Breast epithelium (tissue), 4 donors: ENCODE data around the gene PDCD1. TPM values are rescaled to one million over a fixed set of nuclear protein-coding genes. Genes with fewer than 3 reads are reported as not detected.

Experiments
- DNase-seq, 2 donors: peaks; one replicate each; pipeline ENCODE4 v3.0.0-alpha.2; 2019; ENCODE audit warnings: low spot score in 2 of 2
- H3K27ac ChIP-seq, 2 donors: fragments of 200-600 bp; sonication (generic) in 1 of 2; one replicate each; pipeline ENCODE4 v1.5.1; 2016 to 2019; ENCODE audit warnings: mild to moderate bottlenecking in 1 of 2
- H3K27me3 ChIP-seq, 2 donors: fragments of 200-600 bp; sonication (generic) in 1 of 2; one replicate each; pipeline versions ENCODE4 v1.5.1 to v1.6.0; 2017 to 2019; ENCODE audit warnings: control low read depth in 1 of 2, mild to moderate bottlenecking in 1 of 2
- H3K36me3 ChIP-seq: fragments of 200-600 bp; one replicate; pipeline ENCODE4 v1.5.1; 2019
- H3K4me1 ChIP-seq, 2 donors: fragments of 200-600 bp; sonication (generic); one replicate each; pipeline ENCODE4 v1.5.1; 2016 to 2019; ENCODE audit warnings: control low read depth in 1 of 2
- H3K4me3 ChIP-seq, 3 donors: fragments of 200-600 bp; sonication (generic); 1 replicate in 2 of 3; 2 replicates in 1 of 3; pipeline ENCODE4 v1.5.1; 2016 to 2019; ENCODE audit warnings: mild to moderate bottlenecking in 3 of 3, moderate library complexity in 2 of 3
- H3K9me3 ChIP-seq, 2 donors: fragments of 200-600 bp; sonication (generic) in 1 of 2; one replicate each; pipeline ENCODE4 v1.5.1; 2016 to 2019; ENCODE audit warnings: control low read depth in 1 of 2
- POLR2A ChIP-seq: fragments of 450-650 bp; IDR thresholded peaks from one replicate; pipeline ENCODE4 v1.6.1; 2016; ENCODE audit warnings: antibody characterized with exemption, mild to moderate bottlenecking, moderate library complexity
- POLR2AphosphoS5 ChIP-seq, 3 donors: sonication (generic); formaldehyde crosslinking; IDR thresholded peaks; one replicate each; pipeline ENCODE4 v1.6.1; 2017; ENCODE audit warnings: antibody characterized with exemption in 3 of 3
- intact Hi-C: fragments of 100-400 bp; cut with DNase I; formaldehyde crosslinking; loops from one replicate; pipeline ENCODE4 v1.15.1; 2023; ENCODE audit warnings: low total_unique reads
- total RNA-seq, 3 donors: library from RNA; depleted of rRNA; stranded (reverse); fragments of >200 nt; gene quantifications; one replicate each; pipeline ENCODE4 v1.1.0, GENCODE V29; 2016
- TF ChIP-seq, protein P1 (sequence below), 3 donors: fragments of 450-650 bp; IDR thresholded peaks; one replicate each; pipeline ENCODE4 v1.5.1; 2016 to 2017; ENCODE audit warnings: antibody characterized with exemption in 3 of 3, mild to moderate bottlenecking in 3 of 3, moderate library complexity in 3 of 3

Gene PDCD1
- total RNA-seq, 3 donors from 2014 or later: 0.16 to 0.88 (median 0.33) TPM

DNA sequence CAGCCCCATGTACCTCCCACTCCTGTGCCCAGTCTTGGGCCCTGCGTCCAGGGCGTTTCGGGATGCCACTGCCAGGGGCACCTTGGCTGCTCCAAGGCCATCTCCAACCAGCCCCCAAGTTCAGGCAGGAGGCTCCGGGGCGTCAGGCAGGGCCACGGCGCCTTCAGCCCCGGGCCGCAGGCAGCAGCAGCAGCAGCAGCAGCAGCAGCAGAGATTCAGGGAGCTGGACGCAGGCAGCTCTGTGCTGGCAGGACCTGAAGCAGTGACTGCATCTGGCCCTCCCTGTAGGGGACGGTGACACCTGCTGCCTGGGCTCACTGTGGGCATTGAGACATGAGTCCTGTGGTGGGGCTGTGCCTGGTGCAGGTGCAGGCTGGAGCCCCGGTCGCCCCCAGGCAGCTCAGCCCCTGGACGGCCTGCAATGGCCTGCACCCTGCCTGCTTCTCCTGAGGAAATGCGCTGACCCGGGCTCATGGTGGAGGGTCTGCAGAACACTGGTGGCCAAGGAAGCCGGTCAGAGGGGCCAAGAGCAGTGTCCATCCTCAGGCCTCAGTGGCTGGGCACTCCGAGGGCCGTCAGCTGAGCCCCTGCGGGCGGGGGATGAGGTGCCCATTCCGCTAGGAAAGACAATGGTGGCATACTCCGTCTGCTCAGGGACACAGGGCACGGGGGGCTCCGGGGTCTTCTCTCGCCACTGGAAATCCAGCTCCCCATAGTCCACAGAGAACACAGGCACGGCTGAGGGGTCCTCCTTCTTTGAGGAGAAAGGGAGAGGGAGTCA is 8.0 kb downstream of the PDCD1 start:
- TF ChIP-seq POLR2AphosphoS5 (IDR thresholded peaks at IDR 0.05): no peak
- no peak for TF ChIP-seq POLR2A
- TF ChIP-seq, protein P1, sequence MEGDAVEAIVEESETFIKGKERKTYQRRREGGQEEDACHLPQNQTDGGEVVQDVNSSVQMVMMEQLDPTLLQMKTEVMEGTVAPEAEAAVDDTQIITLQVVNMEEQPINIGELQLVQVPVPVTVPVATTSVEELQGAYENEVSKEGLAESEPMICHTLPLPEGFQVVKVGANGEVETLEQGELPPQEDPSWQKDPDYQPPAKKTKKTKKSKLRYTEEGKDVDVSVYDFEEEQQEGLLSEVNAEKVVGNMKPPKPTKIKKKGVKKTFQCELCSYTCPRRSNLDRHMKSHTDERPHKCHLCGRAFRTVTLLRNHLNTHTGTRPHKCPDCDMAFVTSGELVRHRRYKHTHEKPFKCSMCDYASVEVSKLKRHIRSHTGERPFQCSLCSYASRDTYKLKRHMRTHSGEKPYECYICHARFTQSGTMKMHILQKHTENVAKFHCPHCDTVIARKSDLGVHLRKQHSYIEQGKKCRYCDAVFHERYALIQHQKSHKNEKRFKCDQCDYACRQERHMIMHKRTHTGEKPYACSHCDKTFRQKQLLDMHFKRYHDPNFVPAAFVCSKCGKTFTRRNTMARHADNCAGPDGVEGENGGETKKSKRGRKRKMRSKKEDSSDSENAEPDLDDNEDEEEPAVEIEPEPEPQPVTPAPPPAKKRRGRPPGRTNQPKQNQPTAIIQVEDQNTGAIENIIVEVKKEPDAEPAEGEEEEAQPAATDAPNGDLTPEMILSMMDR (IDR thresholded peaks at IDR 0.05): no peak
- H3K4me3 ChIP-seq: no peak overlapping the region
- DNase-seq: no peak
- H3K4me1 ChIP-seq: no peaks in the 10 kb centered on the region
- peaks cover 0 to 15% of the 10 kb centered on the region in 2 donors for H3K27me3 ChIP-seq
- H3K27ac ChIP-seq: no peak overlapping the region
- no peaks in the 10 kb centered on the region for H3K36me3 ChIP-seq
- intact Hi-C loops: loop anchor here (5.0 kb wide), 1 partner anchor 213 kb away; the partner anchor contains the start of genes ATG4B and THAP4
- H3K9me3 ChIP-seq: no peaks in the 10 kb centered on the region

DNA sequence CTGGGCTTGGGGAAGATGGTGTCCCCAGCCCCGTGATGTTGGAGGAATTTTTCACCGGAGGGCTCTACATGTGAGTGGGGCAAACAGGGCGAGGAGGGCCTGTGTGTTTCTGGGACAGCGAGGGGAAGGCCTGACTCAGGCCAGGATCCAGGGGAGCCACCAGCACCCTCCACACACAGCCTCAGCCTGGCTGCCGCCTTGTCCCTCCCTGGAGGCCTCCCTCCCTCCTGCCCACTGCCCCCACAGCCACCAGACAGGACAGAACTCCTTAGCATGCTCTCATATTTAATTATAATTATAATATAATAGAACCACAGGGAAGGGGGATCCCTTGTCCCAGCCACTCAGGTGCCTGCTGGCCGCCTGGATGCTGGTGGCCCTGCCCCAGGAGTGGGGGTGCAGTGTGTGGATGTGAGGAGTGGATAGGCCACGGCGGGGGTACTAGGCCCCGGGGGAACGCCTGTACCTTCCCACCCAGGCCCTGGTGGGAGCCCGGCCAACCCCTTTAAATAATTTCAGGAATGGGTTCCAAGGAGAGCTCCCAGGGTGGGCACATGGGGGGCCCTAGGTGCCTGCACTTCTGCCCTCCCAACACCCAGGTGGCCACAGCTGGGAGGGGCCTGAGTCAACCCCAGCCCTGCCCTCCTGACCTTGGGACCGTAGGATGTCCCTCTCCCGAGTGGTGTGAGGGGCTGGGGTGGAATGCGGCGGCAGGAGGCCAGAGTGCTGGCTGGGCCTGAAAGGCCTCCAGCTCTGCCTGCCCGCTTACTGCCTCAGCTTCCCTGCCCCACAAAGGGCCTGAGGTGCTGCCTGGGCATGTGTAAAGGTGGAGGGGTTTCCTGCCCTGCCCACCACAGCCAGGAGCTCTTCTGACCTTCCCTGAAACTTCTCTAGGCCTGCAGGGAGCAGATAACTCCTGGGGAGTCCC is 8.8 kb downstream of the PDCD1 start:
- TF ChIP-seq POLR2A: no peak
- TF ChIP-seq, protein P1 (IDR thresholded peaks at IDR 0.05): no peak
- no peak for TF ChIP-seq POLR2AphosphoS5 (IDR thresholded peaks at IDR 0.05)
- H3K27me3 ChIP-seq: peaks cover 0 to 15% of the 10 kb centered on the region in 2 donors
- H3K27ac ChIP-seq: no peak overlapping the region
- peaks cover 0 to 2% of the 10 kb centered on the region in 2 donors for H3K4me1 ChIP-seq
- no peaks in the 10 kb centered on the region for H3K36me3 ChIP-seq
- H3K4me3 ChIP-seq: no peak overlapping the region
- intact Hi-C loops: loop anchor here (5.0 kb wide), 1 partner anchor 213 kb away; the partner anchor contains the start of genes ATG4B and THAP4
- no peaks in the 10 kb centered on the region for H3K9me3 ChIP-seq
- DNase-seq: no peak

DNA sequence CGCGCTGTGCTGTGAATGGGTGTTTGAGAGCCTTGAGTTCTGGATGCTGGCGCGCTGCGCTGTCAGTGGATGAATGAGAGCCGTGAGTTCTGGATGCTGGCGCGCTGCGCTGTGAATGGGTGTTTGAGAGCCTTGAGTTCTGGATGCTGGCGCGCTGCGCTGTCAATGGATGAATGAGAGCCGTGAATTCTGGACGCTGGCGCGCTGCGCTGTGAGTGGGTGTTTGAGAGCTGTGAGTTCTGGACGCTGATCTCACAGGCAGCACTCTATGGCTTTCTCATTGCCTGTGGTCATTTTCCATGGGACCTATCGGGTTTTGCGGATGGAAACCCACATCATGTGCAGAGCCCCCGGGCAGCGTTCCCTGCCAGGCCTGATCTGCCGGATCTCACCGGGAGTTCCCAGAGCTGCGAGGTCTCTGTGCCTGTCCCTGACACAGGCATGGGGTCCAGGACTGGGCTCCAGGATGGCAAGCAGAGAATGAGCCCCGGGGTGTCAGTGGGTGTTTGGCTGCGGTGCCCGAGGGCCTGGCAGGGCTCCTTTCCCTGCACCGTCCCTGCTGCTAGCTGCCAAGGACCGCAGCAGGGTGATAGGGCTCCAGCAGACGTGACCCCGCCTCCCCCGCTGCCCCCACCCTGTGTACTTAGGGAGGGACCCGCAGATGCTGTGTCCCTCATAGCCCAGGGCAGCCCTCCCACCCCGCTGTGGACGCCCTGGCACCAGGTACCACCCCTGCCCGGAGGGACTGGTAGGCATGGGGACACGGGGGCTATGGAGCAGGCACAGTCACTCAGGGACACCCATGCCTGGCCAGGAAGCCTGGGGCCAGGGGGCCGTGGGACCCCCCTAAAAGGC is 9.7 kb downstream of the PDCD1 start:
- Histone ChIP-seq H3K4me3 (no peak overlapping the region), H3K4me1 (peaks cover 0 to 6% of the 10 kb centered on the region in 2 donors), H3K27me3 (peaks cover 0 to 15% of the 10 kb centered on the region in 2 donors), H3K36me3 (no peaks in the 10 kb centered on the region), H3K27ac (no peak overlapping the region), H3K9me3 (no peaks in the 10 kb centered on the region)
- intact Hi-C loops: no loop called here
- TF ChIP-seq POLR2A (no peak), POLR2AphosphoS5 (IDR thresholded peaks at IDR 0.05) (no peak)
- TF ChIP-seq, protein P1 (IDR thresholded peaks at IDR 0.05): no peak
- DNase-seq: no peak

DNA sequence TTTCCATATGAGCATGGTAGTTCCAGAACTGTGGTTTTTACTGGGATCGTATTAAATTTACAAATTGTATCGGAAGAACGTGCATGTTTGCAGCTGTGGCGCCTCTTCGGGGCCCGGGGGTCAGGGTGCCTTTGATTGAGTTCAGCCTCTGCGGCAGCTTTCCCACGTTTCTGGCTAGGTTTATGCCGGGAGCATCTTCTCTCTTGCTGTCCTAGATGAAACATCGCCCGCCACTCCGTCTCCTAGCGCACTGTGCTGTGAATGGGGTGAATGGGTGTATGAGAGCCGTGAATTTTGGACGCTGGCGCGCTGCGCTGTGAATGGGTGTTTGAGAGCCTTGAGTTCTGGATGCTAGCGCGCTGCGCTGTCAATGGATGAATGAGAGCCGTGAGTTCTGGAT is 12.3 kb downstream of the PDCD1 start:
- Histone ChIP-seq H3K27me3 (peaks cover 0 to 15% of the 10 kb centered on the region in 2 donors), H3K36me3 (no peaks in the 10 kb centered on the region), H3K27ac (no peak overlapping the region), H3K4me3 (no peak overlapping the region), H3K4me1 (peaks cover 0 to 6% of the 10 kb centered on the region in 2 donors), H3K9me3 (no peaks in the 10 kb centered on the region)
- no peak for TF ChIP-seq POLR2AphosphoS5 (IDR thresholded peaks at IDR 0.05)
- no peak for DNase-seq
- intact Hi-C loops: no loop called here
